ENCODE measurements around the gene ASTL.
A peak's percentile ranks its signal among the peaks of the same experiment; 100 is the strongest.

ASTL gene

DNA sequence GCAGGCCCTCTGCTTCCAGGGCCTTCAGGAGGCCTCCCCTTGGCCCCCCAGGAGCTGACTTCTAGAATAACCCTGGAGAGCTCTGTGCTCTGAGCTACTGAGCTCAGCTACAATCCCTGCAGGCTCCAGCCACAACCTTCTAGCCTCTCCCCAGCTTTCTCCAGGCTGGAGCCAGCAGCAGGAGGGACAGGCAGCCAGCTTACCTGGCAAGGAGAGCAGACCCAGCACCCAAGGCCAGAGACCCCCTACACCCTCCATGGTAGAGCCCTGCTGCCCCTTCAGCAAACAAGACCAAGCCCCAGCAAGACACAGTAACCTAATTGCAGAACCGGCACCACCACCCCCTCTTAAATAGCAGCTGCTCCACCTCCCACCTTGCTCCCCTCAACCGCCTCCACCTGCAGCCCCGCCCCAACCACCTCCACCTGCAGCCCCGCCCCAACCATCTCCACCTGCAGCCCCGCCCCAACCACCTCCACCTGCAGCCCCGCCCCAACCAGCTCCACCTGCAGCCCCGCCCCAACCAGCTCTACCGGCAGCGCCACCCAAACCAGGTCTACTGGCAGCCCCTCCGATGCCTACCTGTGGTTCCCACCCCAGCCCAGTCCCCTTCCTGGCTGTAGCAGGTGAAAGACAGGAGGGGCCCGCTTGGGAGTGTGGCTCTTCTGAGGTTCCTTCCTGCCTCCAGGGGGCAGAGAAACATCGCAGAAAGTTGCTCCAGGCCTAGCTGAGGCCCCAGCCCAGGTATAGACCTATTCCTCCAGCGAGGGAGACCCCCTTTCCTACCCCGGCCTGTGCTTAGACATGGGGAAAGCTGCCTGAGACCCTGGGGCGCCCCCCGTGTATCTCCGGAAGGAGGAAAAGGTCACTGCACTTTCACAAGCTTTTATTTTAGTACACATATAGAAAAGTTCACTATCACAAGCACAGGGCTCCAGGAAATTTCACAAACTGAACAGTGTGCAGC, at the start of gene ASTL:
Gene ASTL (minus strand): TSS at position 324 of the 967 bp plus-strand sequence. CDS start 66 bp downstream, at position 258.
- H3K27ac ChIP-seq (ENCODE audit: low read length), result no peak within 1 kb of the TSS
- H3K4me3 ChIP-seq (ENCODE audit: low read length), result peak within 1 kb of the TSS; percentile 29
- no peak within 1 kb of the TSS for H3K9ac ChIP-seq (ENCODE audit: low read length)
- H3K9me3 ChIP-seq (ENCODE audit: control insufficient read depth, low read depth, low read length), result no peaks in the 10 kb centered on the region
- H3K36me3 ChIP-seq (ENCODE audit: control insufficient read depth, low read depth, low read length), result no peaks in the 10 kb centered on the region
- no peaks in the 10 kb centered on the region for H3K4me1 ChIP-seq (ENCODE audit: control insufficient read depth, low read depth, low read length)
- H3K27me3 ChIP-seq (ENCODE audit: control insufficient read depth, insufficient read depth, low read length), result no peaks in the 10 kb centered on the region

DNA sequence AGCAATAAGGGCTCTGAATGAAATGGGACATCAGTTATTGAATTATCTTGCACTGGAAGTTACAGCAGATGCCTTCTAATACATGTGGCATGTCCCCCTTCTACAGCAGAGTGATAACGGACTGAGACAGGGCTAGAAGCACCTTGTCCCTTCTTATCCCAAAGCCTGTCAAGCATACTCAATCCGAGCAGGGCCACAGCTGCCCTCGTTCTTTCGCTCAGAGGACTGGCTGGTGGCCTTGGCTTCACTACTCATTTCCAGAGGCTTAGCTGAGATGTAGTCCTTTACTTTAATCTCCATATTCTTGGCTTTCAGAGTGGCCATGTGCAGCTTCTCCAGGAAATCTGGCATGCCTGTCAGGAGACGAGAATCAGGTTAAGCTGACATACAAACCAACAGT, 48.3 kb upstream of the ASTL start:
- Histone ChIP-seq H3K4me3 (ENCODE audit: low read length) (no peak overlapping the region), H3K4me1 (ENCODE audit: control insufficient read depth, low read depth, low read length) (no peaks in the 10 kb centered on the region), H3K9ac (ENCODE audit: low read length) (no peak overlapping the region), H3K27me3 (ENCODE audit: control insufficient read depth, insufficient read depth, low read length) (no peaks in the 10 kb centered on the region), H3K27ac (ENCODE audit: low read length) (no peak overlapping the region), H3K36me3 (ENCODE audit: control insufficient read depth, low read depth, low read length) (peaks cover 50% of the 10 kb centered on the region), H3K9me3 (ENCODE audit: control insufficient read depth, low read depth, low read length) (no peaks in the 10 kb centered on the region)

DNA sequence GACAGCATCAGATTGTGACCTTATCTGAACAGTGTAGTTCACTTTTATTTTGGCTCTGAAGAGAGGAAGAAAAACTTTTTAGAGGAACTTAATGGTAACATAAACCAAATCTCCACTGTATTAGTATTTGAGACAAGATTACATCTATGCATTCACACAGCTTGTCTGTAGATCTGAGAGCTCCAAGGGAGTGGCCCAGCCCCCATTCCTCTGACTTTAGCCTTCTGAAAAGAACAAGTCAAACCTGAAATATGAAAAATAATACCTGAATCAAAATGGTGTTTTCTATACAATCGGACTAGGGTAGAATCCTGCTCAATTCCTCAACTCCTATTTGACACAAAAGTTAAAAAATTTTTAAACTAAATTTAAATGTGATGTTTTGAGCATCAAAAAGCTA, 47.2 kb upstream of the ASTL start:
- Histone ChIP-seq H3K9me3 (ENCODE audit: control insufficient read depth, low read depth, low read length) (no peaks in the 10 kb centered on the region), H3K4me1 (ENCODE audit: control insufficient read depth, low read depth, low read length) (no peaks in the 10 kb centered on the region), H3K4me3 (ENCODE audit: low read length) (no peak overlapping the region), H3K9ac (ENCODE audit: low read length) (no peak overlapping the region), H3K27ac (ENCODE audit: low read length) (no peak overlapping the region), H3K27me3 (ENCODE audit: control insufficient read depth, insufficient read depth, low read length) (no peaks in the 10 kb centered on the region), H3K36me3 (ENCODE audit: control insufficient read depth, low read depth, low read length) (peaks cover 40% of the 10 kb centered on the region)

DNA sequence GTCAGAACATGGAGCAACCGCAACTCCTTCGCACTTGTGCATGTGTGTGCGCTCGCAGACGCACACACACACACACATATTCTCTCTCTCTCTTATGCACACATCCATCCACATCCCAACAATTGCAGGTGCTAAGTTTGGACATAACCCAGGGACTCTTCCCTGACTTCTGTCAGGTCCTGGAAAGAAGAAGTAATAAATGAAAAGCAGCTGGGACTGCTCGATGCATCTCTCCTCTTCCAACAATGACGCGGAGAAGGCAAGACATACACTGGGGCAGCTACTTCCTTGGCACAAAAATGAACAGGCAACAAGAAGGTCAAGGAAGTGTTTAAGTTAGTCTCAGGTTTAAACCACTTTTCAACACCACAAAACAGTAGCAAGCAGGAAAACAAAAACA, 46.7 kb upstream of the ASTL start:
- Histone ChIP-seq H3K9me3 (ENCODE audit: control insufficient read depth, low read depth, low read length) (no peaks in the 10 kb centered on the region), H3K9ac (ENCODE audit: low read length) (no peak overlapping the region), H3K4me1 (ENCODE audit: control insufficient read depth, low read depth, low read length) (no peaks in the 10 kb centered on the region), H3K4me3 (ENCODE audit: low read length) (no peak overlapping the region), H3K27me3 (ENCODE audit: control insufficient read depth, insufficient read depth, low read length) (no peaks in the 10 kb centered on the region), H3K36me3 (ENCODE audit: control insufficient read depth, low read depth, low read length) (peaks cover 35% of the 10 kb centered on the region), H3K27ac (ENCODE audit: low read length) (no peak overlapping the region)

DNA sequence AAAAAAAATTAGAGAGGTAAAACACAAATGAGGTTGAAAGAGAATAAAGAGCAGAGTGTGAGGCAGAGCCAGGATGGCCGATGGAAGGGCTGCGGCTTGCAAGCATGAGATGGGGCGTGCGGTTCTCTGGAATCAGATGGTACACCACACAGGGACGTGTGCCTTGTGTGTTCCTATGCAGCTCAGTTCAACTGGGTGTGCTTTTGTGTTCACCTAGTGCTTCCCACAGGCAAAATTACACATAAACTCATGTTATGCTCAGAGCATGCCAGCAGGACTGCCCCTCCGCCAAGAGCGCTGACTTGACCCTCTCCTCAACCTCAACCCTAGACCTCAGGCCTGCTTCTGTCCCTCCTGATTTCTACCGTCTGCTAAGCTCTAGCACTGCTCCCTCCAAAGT, 45.9 kb upstream of the ASTL start:
- no peaks in the 10 kb centered on the region for H3K4me1 ChIP-seq (ENCODE audit: control insufficient read depth, low read depth, low read length)
- H3K27me3 ChIP-seq (ENCODE audit: control insufficient read depth, insufficient read depth, low read length), result no peaks in the 10 kb centered on the region
- no peak overlapping the region for H3K27ac ChIP-seq (ENCODE audit: low read length)
- no peaks in the 10 kb centered on the region for H3K9me3 ChIP-seq (ENCODE audit: control insufficient read depth, low read depth, low read length)
- no peak overlapping the region for H3K4me3 ChIP-seq (ENCODE audit: low read length)
- no peak overlapping the region for H3K9ac ChIP-seq (ENCODE audit: low read length)
- H3K36me3 ChIP-seq (ENCODE audit: control insufficient read depth, low read depth, low read length), result peaks cover 31% of the 10 kb centered on the region

DNA sequence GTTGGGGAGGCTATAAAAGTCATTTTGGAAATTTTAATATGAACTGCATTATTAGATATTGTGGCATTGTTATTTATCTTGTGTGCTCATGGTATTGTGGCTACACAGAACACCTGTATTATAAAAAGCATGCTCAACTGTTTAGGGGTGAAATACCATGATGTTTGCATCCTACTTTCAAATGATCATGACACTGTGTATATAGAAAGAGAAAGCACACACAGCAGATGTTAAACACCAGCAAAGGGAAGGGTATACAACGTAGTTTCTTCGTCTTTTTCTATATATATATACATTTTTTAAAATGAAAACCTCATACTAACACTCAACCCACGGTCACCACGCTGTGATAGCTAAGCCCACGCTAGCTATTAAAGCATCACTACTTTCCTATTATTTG, 43.2 kb upstream of the ASTL start:
- Histone ChIP-seq H3K36me3 (ENCODE audit: control insufficient read depth, low read depth, low read length) (peaks cover 18% of the 10 kb centered on the region), H3K9ac (ENCODE audit: low read length) (no peak overlapping the region), H3K27ac (ENCODE audit: low read length) (no peak overlapping the region), H3K4me1 (ENCODE audit: control insufficient read depth, low read depth, low read length) (no peaks in the 10 kb centered on the region), H3K4me3 (ENCODE audit: low read length) (no peak overlapping the region), H3K27me3 (ENCODE audit: control insufficient read depth, insufficient read depth, low read length) (no peaks in the 10 kb centered on the region), H3K9me3 (ENCODE audit: control insufficient read depth, low read depth, low read length) (no peaks in the 10 kb centered on the region)

DNA sequence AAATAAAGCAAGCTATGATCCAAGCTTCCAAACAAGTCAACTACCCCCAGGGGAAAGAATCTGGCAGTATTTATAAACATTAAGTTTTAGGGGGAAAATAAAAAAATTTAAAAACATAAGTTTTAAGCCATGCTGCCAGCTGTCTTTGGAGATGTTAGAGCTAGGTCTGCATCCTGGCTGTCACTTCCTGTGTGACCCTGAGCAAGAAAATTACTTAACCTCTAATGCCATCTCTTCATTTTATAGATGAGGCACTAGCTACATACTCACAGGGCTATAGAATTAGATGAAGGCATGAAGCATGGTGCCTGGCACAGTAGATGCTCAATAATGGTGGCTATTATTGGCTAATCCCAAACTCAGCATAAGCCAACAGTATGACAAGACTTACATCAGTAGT, 42.2 kb upstream of the ASTL start:
- no peaks in the 10 kb centered on the region for H3K4me1 ChIP-seq (ENCODE audit: control insufficient read depth, low read depth, low read length)
- peaks cover 8% of the 10 kb centered on the region for H3K36me3 ChIP-seq (ENCODE audit: control insufficient read depth, low read depth, low read length)
- no peaks in the 10 kb centered on the region for H3K9me3 ChIP-seq (ENCODE audit: control insufficient read depth, low read depth, low read length)
- no peaks in the 10 kb centered on the region for H3K27me3 ChIP-seq (ENCODE audit: control insufficient read depth, insufficient read depth, low read length)
- no peak overlapping the region for H3K9ac ChIP-seq (ENCODE audit: low read length)
- H3K27ac ChIP-seq (ENCODE audit: low read length), result no peak overlapping the region
- no peak overlapping the region for H3K4me3 ChIP-seq (ENCODE audit: low read length)

DNA sequence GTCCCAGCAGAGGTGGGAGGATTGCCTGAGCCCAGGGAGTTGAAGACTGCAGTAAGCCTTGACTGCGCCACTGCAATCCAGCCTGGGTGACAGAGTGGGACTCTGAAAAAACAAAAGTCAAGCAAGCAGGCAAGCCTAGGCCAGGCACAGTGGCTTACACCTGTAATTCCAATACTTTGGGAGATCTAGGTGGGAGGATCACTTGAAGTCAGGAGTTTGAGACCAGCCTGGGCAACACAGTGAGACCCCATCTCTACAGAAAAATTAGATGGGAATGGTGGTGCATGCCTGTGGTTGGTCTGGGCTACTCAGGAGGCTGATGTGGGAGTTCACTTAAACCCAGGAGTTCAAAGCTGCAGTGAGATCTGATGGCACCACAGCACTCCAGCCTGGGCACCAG, 41.7 kb upstream of the ASTL start:
- Histone ChIP-seq H3K9ac (ENCODE audit: low read length) (no peak overlapping the region), H3K27me3 (ENCODE audit: control insufficient read depth, insufficient read depth, low read length) (no peaks in the 10 kb centered on the region), H3K27ac (ENCODE audit: low read length) (no peak overlapping the region), H3K4me3 (ENCODE audit: low read length) (no peak overlapping the region), H3K36me3 (ENCODE audit: control insufficient read depth, low read depth, low read length) (peaks cover 3% of the 10 kb centered on the region), H3K4me1 (ENCODE audit: control insufficient read depth, low read depth, low read length) (no peaks in the 10 kb centered on the region), H3K9me3 (ENCODE audit: control insufficient read depth, low read depth, low read length) (no peaks in the 10 kb centered on the region)

DNA sequence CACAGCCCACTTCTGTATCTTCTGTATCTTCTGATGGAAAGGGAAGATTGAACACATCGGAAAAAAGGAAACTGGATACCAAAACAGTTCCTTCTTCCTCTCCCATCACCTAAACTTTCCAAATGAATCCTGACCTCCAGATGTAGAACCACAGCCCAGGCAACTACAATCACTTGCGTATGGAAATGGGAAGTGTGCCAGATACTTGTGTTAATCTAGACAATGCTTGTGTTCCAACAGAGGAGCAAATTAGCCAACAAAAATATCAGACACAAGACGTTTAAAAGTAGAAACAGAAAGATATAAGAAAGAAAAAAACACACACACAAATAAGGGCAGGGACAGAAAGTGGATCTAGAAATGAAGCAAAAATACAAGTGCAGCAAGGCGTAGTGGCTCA, 38.4 kb upstream of the ASTL start:
- Histone ChIP-seq H3K4me1 (ENCODE audit: control insufficient read depth, low read depth, low read length) (no peaks in the 10 kb centered on the region), H3K27ac (ENCODE audit: low read length) (no peak overlapping the region), H3K27me3 (ENCODE audit: control insufficient read depth, insufficient read depth, low read length) (no peaks in the 10 kb centered on the region), H3K4me3 (ENCODE audit: low read length) (no peak overlapping the region), H3K9me3 (ENCODE audit: control insufficient read depth, low read depth, low read length) (no peaks in the 10 kb centered on the region), H3K9ac (ENCODE audit: low read length) (no peak overlapping the region), H3K36me3 (ENCODE audit: control insufficient read depth, low read depth, low read length) (no peaks in the 10 kb centered on the region)

DNA sequence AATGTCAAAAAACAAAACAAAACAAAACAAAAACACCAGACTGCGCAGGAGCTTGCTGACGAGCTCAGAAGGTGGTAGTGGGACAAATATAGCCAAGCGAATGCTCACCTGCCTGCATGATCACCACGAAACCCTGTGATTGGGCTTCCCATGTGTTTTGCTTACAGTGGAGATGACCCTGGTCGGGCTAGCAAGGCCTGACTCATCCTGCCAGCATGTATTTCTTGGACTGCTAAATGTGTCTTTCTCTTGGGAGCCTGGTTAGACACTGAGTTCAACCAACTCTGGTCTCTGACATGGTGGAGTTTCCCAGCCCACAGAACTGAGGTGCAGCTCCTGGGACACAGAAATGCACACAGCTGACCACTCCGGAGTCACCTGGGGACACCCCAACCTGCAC, 37.6 kb upstream of the ASTL start:
- Histone ChIP-seq H3K9ac (ENCODE audit: low read length) (no peak overlapping the region), H3K36me3 (ENCODE audit: control insufficient read depth, low read depth, low read length) (no peaks in the 10 kb centered on the region), H3K4me1 (ENCODE audit: control insufficient read depth, low read depth, low read length) (no peaks in the 10 kb centered on the region), H3K27me3 (ENCODE audit: control insufficient read depth, insufficient read depth, low read length) (no peaks in the 10 kb centered on the region), H3K9me3 (ENCODE audit: control insufficient read depth, low read depth, low read length) (no peaks in the 10 kb centered on the region), H3K4me3 (ENCODE audit: low read length) (no peak overlapping the region), H3K27ac (ENCODE audit: low read length) (no peak overlapping the region)

DNA sequence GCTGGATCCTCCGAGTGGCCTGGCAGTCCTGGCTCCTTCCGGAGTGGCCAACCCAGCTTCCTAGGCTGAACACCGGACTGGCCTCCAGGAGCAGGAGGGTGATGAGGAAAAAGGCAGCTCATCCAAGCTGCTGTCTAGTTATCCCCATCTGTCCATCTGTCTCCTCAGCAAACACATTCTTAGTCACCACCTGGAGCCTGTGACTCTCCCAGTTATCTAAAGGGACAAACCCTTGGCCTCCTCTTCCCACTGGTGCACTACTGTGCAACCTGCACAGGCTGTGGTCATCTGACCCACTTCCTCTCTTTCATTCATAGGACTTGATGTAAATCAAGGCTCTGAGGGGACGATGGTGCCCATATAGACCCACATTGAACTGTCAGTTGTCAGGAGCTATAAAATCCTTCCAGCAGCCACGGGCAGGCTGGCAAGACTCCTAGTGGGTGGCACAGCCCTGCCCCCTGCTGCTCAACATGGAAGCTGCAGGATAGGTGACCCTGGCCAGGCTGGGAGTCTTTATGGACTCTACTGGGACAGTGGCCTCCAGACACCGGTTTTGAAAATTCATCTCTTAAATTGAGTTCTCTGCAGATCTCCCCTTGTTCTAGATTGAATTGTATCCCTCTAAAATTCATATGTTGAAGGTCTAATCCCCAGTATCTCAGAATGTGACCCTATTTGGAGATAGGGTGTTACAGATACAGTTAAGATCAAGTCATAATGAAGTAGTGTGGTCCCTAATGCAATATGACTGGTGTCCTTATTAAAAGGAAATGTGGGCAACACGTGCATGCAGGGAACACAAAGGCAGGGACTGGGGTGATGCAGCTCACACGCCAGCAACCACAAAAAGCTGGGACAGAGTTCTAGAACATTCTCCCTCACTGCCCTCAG, 36.2 kb upstream of the ASTL start:
- no peaks in the 10 kb centered on the region for H3K4me1 ChIP-seq (ENCODE audit: control insufficient read depth, low read depth, low read length)
- H3K9ac ChIP-seq (ENCODE audit: low read length), result no peak overlapping the region
- H3K4me3 ChIP-seq (ENCODE audit: low read length), result no peak overlapping the region
- no peak overlapping the region for H3K27ac ChIP-seq (ENCODE audit: low read length)
- no peaks in the 10 kb centered on the region for H3K36me3 ChIP-seq (ENCODE audit: control insufficient read depth, low read depth, low read length)
- no peaks in the 10 kb centered on the region for H3K9me3 ChIP-seq (ENCODE audit: control insufficient read depth, low read depth, low read length)
- H3K27me3 ChIP-seq (ENCODE audit: control insufficient read depth, insufficient read depth, low read length), result no peaks in the 10 kb centered on the region

Data from iPS-18a (cell line).